ENCODE results near the gene GDPGP1. TPM values are rescaled to one million over a fixed set of nuclear protein-coding genes. Genes with fewer than 3 reads are reported as not detected.
"Not testable (repeated sequence)": the region's sequence is repeated elsewhere in the genome, so short reads cannot be mapped to it uniquely, and the experiment has no call there.

Gene GDPGP1
- total RNA-seq, 1 experiment from 2014 or later = 22.8 TPM

DNA sequence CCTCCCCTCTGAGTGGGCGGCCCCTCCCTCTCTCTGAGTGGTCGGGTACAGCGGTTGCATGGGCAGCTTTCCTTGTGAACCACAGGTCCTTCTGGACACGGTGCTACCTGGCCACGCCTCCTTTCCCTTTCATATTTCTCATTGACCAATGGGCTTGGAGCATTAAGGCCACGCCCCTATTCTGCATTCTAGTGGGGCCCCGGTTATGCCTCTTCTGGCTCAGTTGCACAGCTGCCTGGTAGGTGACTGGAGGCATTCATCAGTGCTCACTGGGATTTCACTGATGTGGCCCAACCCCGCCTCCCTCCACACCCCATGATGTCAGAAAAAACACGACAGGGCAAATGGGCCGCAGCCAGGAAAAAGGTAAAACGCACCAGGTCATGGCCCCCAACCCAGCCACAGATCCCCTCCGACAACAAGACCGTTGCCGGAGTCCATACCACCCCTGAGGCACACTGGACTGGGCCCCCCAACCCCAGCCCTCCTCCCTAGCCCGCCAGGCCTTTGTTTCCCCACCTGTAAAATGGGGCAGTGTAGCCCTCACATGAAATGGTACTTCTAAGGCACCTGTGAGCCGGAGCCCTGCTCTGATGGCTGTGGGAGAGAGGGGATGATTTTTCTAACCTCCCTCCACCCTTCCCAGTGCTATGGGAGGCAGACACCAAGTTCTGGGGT is 57.8 kb downstream of the GDPGP1 start:
- Histone ChIP-seq H3K27ac (ENCODE audit: low read length) (no peak overlapping the region), H3K4me1 (ENCODE audit: control insufficient read depth, insufficient read depth, low read length) (peaks cover 8% of the 10 kb centered on the region), H3K4me3 (ENCODE audit: low read depth in 2 of 2, low read length in 2 of 2) (no peak overlapping the region), H3K9me3 (ENCODE audit: control insufficient read depth, insufficient read depth, low read depth, low read length) (no peaks in the 10 kb centered on the region), H3K36me3 (ENCODE audit: control insufficient read depth, insufficient read depth, low read length) (no peaks in the 10 kb centered on the region), H3K27me3 (ENCODE audit: control insufficient read depth, insufficient read depth, low read length) (no peaks in the 10 kb centered on the region)
- no peak for TF ChIP-seq REST (IDR thresholded peaks at IDR 0.05; ENCODE audit: insufficient read depth in 1 of 2, low read depth in 2 of 2, low read length in 1 of 2)
- TF ChIP-seq POLR2AphosphoS5 (IDR thresholded peaks at IDR 0.05; ENCODE audit: low read depth, low read length) = no peak
- TF ChIP-seq, protein P1, sequence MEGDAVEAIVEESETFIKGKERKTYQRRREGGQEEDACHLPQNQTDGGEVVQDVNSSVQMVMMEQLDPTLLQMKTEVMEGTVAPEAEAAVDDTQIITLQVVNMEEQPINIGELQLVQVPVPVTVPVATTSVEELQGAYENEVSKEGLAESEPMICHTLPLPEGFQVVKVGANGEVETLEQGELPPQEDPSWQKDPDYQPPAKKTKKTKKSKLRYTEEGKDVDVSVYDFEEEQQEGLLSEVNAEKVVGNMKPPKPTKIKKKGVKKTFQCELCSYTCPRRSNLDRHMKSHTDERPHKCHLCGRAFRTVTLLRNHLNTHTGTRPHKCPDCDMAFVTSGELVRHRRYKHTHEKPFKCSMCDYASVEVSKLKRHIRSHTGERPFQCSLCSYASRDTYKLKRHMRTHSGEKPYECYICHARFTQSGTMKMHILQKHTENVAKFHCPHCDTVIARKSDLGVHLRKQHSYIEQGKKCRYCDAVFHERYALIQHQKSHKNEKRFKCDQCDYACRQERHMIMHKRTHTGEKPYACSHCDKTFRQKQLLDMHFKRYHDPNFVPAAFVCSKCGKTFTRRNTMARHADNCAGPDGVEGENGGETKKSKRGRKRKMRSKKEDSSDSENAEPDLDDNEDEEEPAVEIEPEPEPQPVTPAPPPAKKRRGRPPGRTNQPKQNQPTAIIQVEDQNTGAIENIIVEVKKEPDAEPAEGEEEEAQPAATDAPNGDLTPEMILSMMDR (IDR thresholded peaks at IDR 0.05) = no peak
- no peak for TF ChIP-seq SIN3A (IDR thresholded peaks at IDR 0.05; ENCODE audit: borderline replicate concordance, insufficient read depth, low read depth, low read length)
- no peak for TF ChIP-seq TCF7L2 (IDR thresholded peaks at IDR 0.05; ENCODE audit: low read depth, low read length)
- BruUV-seq (replicated peaks) = no TSS peak
- DNase-seq (ENCODE audit: low read depth, low spot score) (no peak), ATAC-seq (0 out of 2 replicates have a peak, but pooled peaks have one; percentile 18)
- POLR2A ChIA-PET = interaction anchor here (0.5 kb wide), 1 partner anchor 58 kb away, joined by 4 read pairs; the partner anchor contains the start of gene CIB1
- in situ Hi-C loops (cut with HindIII; ENCODE audit: low pct_unique_long_range_greater_than_20kb, low sequenced_read_pairs) = no loop called here
- CTCF ChIA-PET = no interaction called here
- intact Hi-C loops (cut with micrococcal nuclease; ENCODE audit: unreplicated experiment) = no loop called here

DNA sequence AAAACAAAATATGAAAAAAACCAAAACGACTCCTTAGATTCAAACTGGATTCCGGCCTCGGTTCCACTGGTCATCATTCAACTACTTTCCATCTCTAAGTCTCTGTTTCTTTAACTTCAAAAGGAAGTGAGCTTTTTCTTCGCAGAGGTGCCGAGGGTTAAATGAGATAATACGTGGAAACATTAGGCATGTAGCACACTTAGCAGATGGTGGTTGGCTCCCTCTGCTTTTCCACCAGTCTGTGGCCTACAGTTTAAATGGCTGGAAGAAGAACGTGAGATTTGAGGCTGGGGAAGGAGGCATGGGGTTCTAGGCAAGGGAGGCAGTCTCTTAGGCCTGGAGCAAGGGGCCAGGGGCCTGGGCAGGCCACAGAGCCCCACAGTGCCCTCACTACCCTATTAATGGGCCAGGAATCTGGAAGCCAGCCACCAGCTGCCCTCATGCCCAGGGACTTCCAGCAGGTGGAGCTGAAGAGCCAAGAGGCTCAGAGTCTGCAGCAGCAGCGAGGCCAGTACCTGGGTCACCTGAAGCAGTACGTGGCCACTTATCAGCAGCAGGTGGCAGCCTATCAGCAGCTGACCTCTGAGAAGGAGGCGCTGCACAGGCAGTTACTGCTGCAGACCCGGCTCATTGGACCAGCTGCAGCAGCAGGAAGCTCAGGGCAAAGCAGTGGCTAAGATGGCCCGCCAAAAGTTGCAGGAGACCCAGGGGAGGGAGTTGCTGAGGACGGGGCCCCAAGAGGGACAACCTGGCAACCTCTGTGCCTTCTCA is 59.2 kb downstream of the GDPGP1 start:
- in situ Hi-C loops (cut with HindIII; ENCODE audit: low pct_unique_long_range_greater_than_20kb, low sequenced_read_pairs); intact Hi-C loops (cut with micrococcal nuclease; ENCODE audit: unreplicated experiment); H3K27ac ChIP-seq (ENCODE audit: low read length); H3K4me1 ChIP-seq (ENCODE audit: control insufficient read depth, insufficient read depth, low read length); H3K4me3 ChIP-seq (ENCODE audit: low read depth in 2 of 2, low read length in 2 of 2); H3K9me3 ChIP-seq (ENCODE audit: control insufficient read depth, insufficient read depth, low read depth, low read length); BruUV-seq (replicated peaks); H3K27me3 ChIP-seq (ENCODE audit: control insufficient read depth, insufficient read depth, low read length); H3K36me3 ChIP-seq (ENCODE audit: control insufficient read depth, insufficient read depth, low read length): not testable (repeated sequence)
- CTCF ChIA-PET = interaction anchor here (1.0 to 1.3 kb wide), 3 partner anchors 174 to 198 kb away, joined by 4 to 9 read pairs (median 5); no protein-coding TSS in a partner anchor
- peak; percentile 74 for ATAC-seq
- TF ChIP-seq, protein P1 (IDR thresholded peaks at IDR 0.05) = peak; percentile 97
- POLR2A ChIA-PET = interaction anchor here (0.6 kb wide), 2 partner anchors 66 to 229 kb away, joined by 3 to 4 read pairs; no protein-coding TSS in a partner anchor
- DNase-seq (ENCODE audit: low read depth, low spot score) = peak; percentile 38
